Testis (tissue), 2 donors: ENCODE data around the gene BMPR1B.

Experiments
- CTCF ChIP-seq, 3 experiments: fragments of 450-650 bp in 2 of 3; fragments of 200-600 bp in 1 of 3; sonication (generic) in 1 of 3; IDR thresholded peaks; one replicate each; pipeline ENCODE4 v1.5.1; 2016 to 2019; ENCODE audit warnings: antibody characterized with exemption in 3 of 3, mild to moderate bottlenecking in 2 of 3, moderate library complexity in 1 of 3
- POLR2A ChIP-seq: fragments of 450-650 bp; IDR thresholded peaks from one replicate; pipeline ENCODE4 v1.6.1; 2017; ENCODE audit warnings: antibody characterized with exemption, mild to moderate bottlenecking, moderate library complexity

GRCh38 chr4:95167805-95168204 lies 410.1 kb downstream of the BMPR1B start:
- TF ChIP-seq CTCF (IDR thresholded peaks at IDR 0.05) = no peak
- no peak for TF ChIP-seq POLR2A
